HEK293T (cell line): ENCODE data around the gene MYPOP.

Source experiments
- CTCF ChIA-PET: fragments of 350-600 bp; formaldehyde crosslinking; extraction: SDS; loops from one replicate; lab custom pipeline; 2021; ENCODE audit warnings: antibody characterized with exemption, inconsistent platforms; lab: Yijun Ruan, JAX
- POLR2A ChIA-PET: fragments of 350-600 bp; formaldehyde crosslinking; extraction: SDS; loops from one replicate; lab custom pipeline; 2020; ENCODE audit warnings: antibody characterized with exemption, inconsistent platforms; lab: Yijun Ruan, JAX
- DNase-seq: peaks from one replicate; pipeline ENCODE4 v3.0.0; 2012; ENCODE audit warnings: mixed read lengths; ENCODE audit errors: extremely low spot score
- ARNT ChIP-seq: fragments of 450-650 bp; IDR thresholded peaks from 2 replicates; pipeline ENCODE4 v1.6.1; 2017; ENCODE audit warnings: mild to moderate bottlenecking
- BHLHE40 ChIP-seq: fragments of 450-650 bp; IDR thresholded peaks from 2 replicates; pipeline ENCODE4 v1.6.1; 2016; ENCODE audit warnings: mild to moderate bottlenecking, moderate library complexity, borderline replicate concordance
- CTBP1 ChIP-seq: fragments of 450-650 bp; IDR thresholded peaks from 2 replicates; pipeline ENCODE4 v1.6.1; 2016; ENCODE audit warnings: borderline replicate concordance
- ELF4 ChIP-seq: fragments of 450-650 bp; IDR thresholded peaks from 2 replicates; pipeline ENCODE4 v1.6.1; 2017; ENCODE audit warnings: antibody characterized with exemption
- FOXA1 ChIP-seq: fragments of 450-650 bp; IDR thresholded peaks from 2 replicates; pipeline ENCODE4 v1.6.1; 2016; ENCODE audit warnings: mild to moderate bottlenecking
- FOXK2 ChIP-seq: fragments of 450-650 bp; IDR thresholded peaks from 2 replicates; pipeline ENCODE4 v1.6.1; 2016; ENCODE audit warnings: mild to moderate bottlenecking
- FOXM1 ChIP-seq: fragments of 450-650 bp; IDR thresholded peaks from 2 replicates; pipeline ENCODE4 v1.6.1; 2017; ENCODE audit warnings: mild to moderate bottlenecking, borderline replicate concordance
- HDGF ChIP-seq: fragments of 450-650 bp; IDR thresholded peaks from 2 replicates; pipeline ENCODE4 v1.6.1; 2017; ENCODE audit warnings: antibody characterized with exemption, borderline replicate concordance
- L3MBTL2 ChIP-seq: fragments of 450-650 bp; conservative IDR thresholded peaks from 2 replicates; pipeline ENCODE4 v1.6.1; 2016; ENCODE audit warnings: mild to moderate bottlenecking
- LEF1 ChIP-seq: fragments of 450-650 bp; IDR thresholded peaks from 2 replicates; pipeline ENCODE4 v1.6.1; 2017; ENCODE audit warnings: mild to moderate bottlenecking, borderline replicate concordance
- NFRKB ChIP-seq: fragments of 450-650 bp; IDR thresholded peaks from 2 replicates; pipeline ENCODE4 v1.6.1; 2016; ENCODE audit warnings: mild to moderate bottlenecking, moderate library complexity
- PKNOX1 ChIP-seq: fragments of 450-650 bp; IDR thresholded peaks from 2 replicates; pipeline ENCODE4 v1.6.1; 2016
- SP1 ChIP-seq: fragments of 450-650 bp; IDR thresholded peaks from 2 replicates; pipeline ENCODE4 v1.6.1; 2017
- SUZ12 ChIP-seq: fragments of 450-650 bp; IDR thresholded peaks from 2 replicates; pipeline ENCODE4 v1.6.1; 2016; ENCODE audit warnings: mild to moderate bottlenecking
- TARDBP ChIP-seq: fragments of 450-650 bp; IDR thresholded peaks from 2 replicates; pipeline ENCODE4 v1.6.1; 2016
- ZNF384 ChIP-seq: fragments of 450-650 bp; IDR thresholded peaks from 2 replicates; pipeline ENCODE4 v1.6.1; 2016

MYPOP gene

DNA sequence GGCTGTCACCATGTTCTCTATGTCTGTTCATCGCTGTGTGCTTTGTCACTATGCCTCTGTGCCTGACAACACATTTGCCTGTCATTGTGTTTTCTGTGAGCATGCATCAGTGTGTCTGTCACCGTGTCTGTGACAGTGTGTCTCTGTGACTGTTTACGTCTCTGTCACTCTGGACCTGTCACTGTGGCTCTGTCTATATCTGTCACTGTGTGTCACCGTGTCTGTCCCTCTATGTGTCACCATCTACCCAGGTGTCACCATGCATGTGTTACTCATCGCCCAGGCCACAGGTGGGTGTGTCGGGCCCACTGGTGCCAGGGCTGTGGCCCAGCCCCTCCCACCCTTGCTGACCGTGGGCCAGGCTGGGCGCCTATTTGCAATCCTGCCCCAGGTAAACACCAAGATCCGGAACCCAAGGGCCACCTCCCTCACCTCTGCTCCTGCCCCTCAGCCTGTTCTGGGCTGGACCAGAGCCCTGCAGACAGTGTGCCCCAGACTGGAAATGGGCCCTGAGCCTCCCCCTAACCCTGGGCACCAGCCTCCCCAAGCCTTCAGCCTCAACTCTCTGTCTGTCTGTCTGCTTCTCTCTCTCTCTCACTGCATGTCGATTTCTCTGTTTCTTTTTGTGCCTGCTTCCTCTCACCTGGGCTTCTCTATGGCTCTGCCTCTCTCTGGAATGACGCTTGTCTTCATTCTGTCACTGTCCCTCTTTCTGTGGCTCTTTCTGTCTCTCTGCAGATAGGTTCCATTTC is 24.2 kb downstream of the MYPOP start:
- ChIA-PET CTCF (no interaction called here), POLR2A (interaction anchor here (2.4 kb wide), 1 partner anchor 14 kb away, joined by 13 read pairs; the partner anchor contains the start of genes FOXA3 and SYMPK)
- TF ChIP-seq ZNF384 (no peak), ARNT (no peak), FOXM1 (no peak), ELF4 (no peak), SP1 (no peak), L3MBTL2 (no peak), NFRKB (no peak)
- DNase-seq: no peak

DNA sequence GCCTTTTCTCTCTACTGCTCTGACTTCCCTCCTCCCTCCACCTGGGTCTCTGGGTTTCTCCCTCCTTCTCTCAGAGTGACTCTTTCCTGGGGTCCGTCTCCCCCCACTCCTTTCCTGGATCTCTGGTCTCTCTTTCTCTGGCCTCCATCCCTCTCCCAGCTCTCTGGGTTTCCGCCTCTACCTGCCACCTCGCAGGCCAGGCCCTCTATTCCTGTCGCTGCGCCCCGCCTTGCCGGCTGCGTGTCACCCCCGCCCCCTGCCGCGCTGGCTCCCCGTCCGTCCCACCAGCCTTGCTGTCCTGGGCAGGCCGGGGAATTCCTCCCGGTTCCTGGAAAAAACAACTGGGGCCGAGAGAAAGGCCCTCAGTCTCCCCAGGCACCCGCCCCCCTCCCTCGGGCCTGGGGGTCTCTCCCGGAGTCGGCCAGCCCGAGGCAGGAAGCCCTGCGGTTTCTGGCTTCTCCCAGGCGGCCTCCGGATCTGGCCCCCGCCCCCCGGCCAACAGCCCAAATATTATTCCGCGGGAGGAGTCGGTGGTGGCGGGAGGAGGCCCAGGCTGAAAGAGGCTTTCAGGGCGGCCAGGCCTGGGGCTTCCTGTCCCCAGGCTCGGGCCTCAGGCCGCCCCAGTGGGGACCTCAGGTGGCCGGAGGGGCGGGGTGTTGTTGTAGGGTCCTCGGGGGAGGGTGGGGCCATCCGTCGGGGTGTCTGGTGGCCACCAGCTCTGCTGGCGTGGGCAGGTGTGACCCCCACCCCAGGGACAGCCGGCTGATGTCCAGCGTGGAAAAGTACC is 25.8 kb downstream of the MYPOP start:
- DNase-seq: no peak
- TF ChIP-seq FOXM1: no peak
- no peak for TF ChIP-seq TARDBP
- no peak for TF ChIP-seq FOXA1
- TF ChIP-seq FOXK2: no peak
- no peak for TF ChIP-seq PKNOX1
- no peak for TF ChIP-seq BHLHE40
- TF ChIP-seq NFRKB: no peak
- no peak for TF ChIP-seq L3MBTL2
- no peak for TF ChIP-seq ZNF384
- TF ChIP-seq SUZ12: no peak
- no peak for TF ChIP-seq ELF4
- no peak for TF ChIP-seq CTBP1
- no peak for TF ChIP-seq HDGF
- TF ChIP-seq ARNT: no peak
- no peak for TF ChIP-seq LEF1
- no peak for TF ChIP-seq SP1
- ChIA-PET CTCF (no interaction called here), POLR2A (no interaction called here)

DNA sequence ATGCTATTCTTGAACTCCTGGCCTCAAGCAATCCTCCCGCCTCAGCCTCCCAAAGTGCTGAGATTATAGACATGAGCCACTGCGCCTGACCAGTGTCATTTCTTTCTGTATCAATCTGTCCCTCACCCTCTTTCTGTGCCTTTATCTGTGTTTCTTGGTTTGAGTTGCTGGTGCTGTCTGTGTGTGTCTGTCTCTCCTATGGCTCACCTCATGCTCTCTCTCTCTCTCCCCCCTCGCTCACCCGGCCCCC is 26.3 kb downstream of the MYPOP start:
- ChIA-PET CTCF (no interaction called here), POLR2A (no interaction called here)
- DNase-seq: no peak
- no peak for TF ChIP-seq PKNOX1
- TF ChIP-seq HDGF: no peak
- no peak for TF ChIP-seq BHLHE40
- TF ChIP-seq FOXA1: no peak
- TF ChIP-seq TARDBP: no peak
- TF ChIP-seq SP1: no peak
- TF ChIP-seq LEF1: no peak
- no peak for TF ChIP-seq CTBP1
- TF ChIP-seq FOXK2: no peak
- no peak for TF ChIP-seq L3MBTL2
- TF ChIP-seq ZNF384: no peak
- no peak for TF ChIP-seq ARNT
- TF ChIP-seq FOXM1: no peak
- TF ChIP-seq NFRKB: no peak
- TF ChIP-seq ELF4: no peak
- no peak for TF ChIP-seq SUZ12

GRCh38 chr19:45874620-45874966 is 27.8 kb downstream of the MYPOP start:
- TF ChIP-seq L3MBTL2 (no peak), HDGF (no peak), ARNT (no peak), SP1 (no peak), TARDBP (no peak), FOXK2 (no peak), ZNF384 (no peak), ELF4 (no peak), BHLHE40 (no peak)
- POLR2A ChIA-PET: no interaction called here
- CTCF ChIA-PET: no interaction called here
- DNase-seq: no peak

GRCh38 chr19:45873219-45873772 is 29.1 kb downstream of the MYPOP start:
- no peak for DNase-seq
- ChIA-PET CTCF (interaction anchor here (0.6 kb wide), 1 partner anchor 205 kb away, joined by 3 read pairs; no protein-coding TSS in a partner anchor), POLR2A (interaction anchor here (1.5 kb wide), 1 partner anchor 10 kb away, joined by 10 read pairs; the partner anchor contains the start of genes FOXA3 and SYMPK)
- TF ChIP-seq L3MBTL2 (no peak), FOXA1 (no peak), TARDBP (no peak), ZNF384 (no peak), ELF4 (no peak), BHLHE40 (no peak), FOXM1 (no peak), SP1 (no peak), LEF1 (no peak), ARNT (no peak), HDGF (no peak), SUZ12 (no peak), PKNOX1 (no peak), NFRKB (no peak), CTBP1 (no peak), FOXK2 (no peak)
